K562 (cell line): ENCODE measurements around the gene CACNB1. TPM values are rescaled to one million over a fixed set of nuclear protein-coding genes. Genes with fewer than 3 reads are reported as not detected.

ENCODE experiments used
- ATAC-seq: fragments of 200-7000 bp; cut with Tn5 transposase; 3 replicates; pipeline ENCODE4 v1.9.1; 2020; ENCODE audit warnings: moderate library complexity
- BruUV-seq: library from RNA; stranded (reverse); fragments of 400-500 nt; replicated peaks from 2 replicates; lab custom pipeline; 2021; lab: Mats Ljungman, UMichigan
- CTCF ChIA-PET: fragments of 300-600 bp; formaldehyde crosslinking; extraction: SDS; loops from one replicate; lab custom pipeline; 2021; ENCODE audit warnings: low intra/inter-chr PET ratio; lab: Yijun Ruan, JAX
- POLR2A ChIA-PET: fragments of 300-600, 350-650 bp; sonication (Branson Sonifier 250); formaldehyde crosslinking; extraction: SDS; loops from one replicate; lab custom pipeline; 2021; ENCODE audit warnings: antibody characterized with exemption, inconsistent platforms; lab: Yijun Ruan, JAX
- DNase-seq, 4 experiments: peaks; one replicate each; pipeline versions ENCODE4 v3.0.0 to v3.0.0-alpha.2; 2011 to 2018; ENCODE audit warnings: low spot score in 3 of 4, mixed read lengths in 3 of 4; ENCODE audit errors: extremely low read depth in 1 of 4
- FAIRE-seq: peaks from 2 replicates; lab custom pipeline; 2011; peaks lifted over from hg19 to GRCh38; lab: Jason Lieb, UNC
- H2AFZ ChIP-seq: 2 replicates; pipeline ENCODE4 v1.6.0; 2011; ENCODE audit warnings: low read depth, low read length, control low read depth, inconsistent platforms
- H3K27ac ChIP-seq: fragments of 200-600 bp; 3 replicates; pipeline ENCODE4 v1.8.0; 2011; ENCODE audit warnings: low read depth, mild to moderate bottlenecking, control low read depth, inconsistent platforms, low read length, moderate library complexity, mixed read lengths; ENCODE audit errors: extremely low read depth
- H3K27me3 ChIP-seq, 2 experiments: fragments of 300-600 bp in 1 of 2; 2 replicates in 1 of 2; 3 replicates in 1 of 2; pipeline versions ENCODE4 v1.6.0 to v1.8.0; 2011; ENCODE audit warnings: inconsistent platforms in 2 of 2, low read length in 2 of 2, mild to moderate bottlenecking in 1 of 2, mixed read lengths in 1 of 2, moderate library complexity in 1 of 2; ENCODE audit not compliant: control insufficient read depth in 2 of 2, insufficient read depth in 2 of 2
- H3K36me3 ChIP-seq: fragments of 300-600 bp; 3 replicates; pipeline ENCODE4 v1.8.0; 2011; ENCODE audit warnings: mild to moderate bottlenecking, low read length, inconsistent platforms; ENCODE audit not compliant: control insufficient read depth, insufficient read depth
- H3K4me1 ChIP-seq, 2 experiments: fragments of 200-600 bp in 1 of 2; replicated peaks in 1 of 2; 2 replicates in 1 of 2; 3 replicates in 1 of 2; pipeline versions ENCODE4 v1.5.1 to v1.8.0; 2011; ENCODE audit warnings: inconsistent platforms in 2 of 2, low read length in 2 of 2, mild to moderate bottlenecking in 1 of 2, mixed read lengths in 1 of 2, moderate library complexity in 1 of 2; ENCODE audit not compliant: control insufficient read depth in 2 of 2, insufficient read depth in 2 of 2
- H3K4me2 ChIP-seq: 2 replicates; pipeline ENCODE4 v1.6.1; 2011; ENCODE audit warnings: low read length, control low read depth, inconsistent platforms, mixed read lengths; ENCODE audit not compliant: insufficient read depth
- H3K4me3 ChIP-seq: fragments of 200-600 bp; sonication (generic), shearing (Covaris generic); 2 replicates; pipeline ENCODE4 v1.5.1; 2016; ENCODE audit warnings: control low read depth, inconsistent platforms
- H3K79me2 ChIP-seq: fragments of 200-600 bp; 3 replicates; pipeline ENCODE4 v1.8.0; 2011; ENCODE audit warnings: low read length, inconsistent platforms; ENCODE audit not compliant: control insufficient read depth, insufficient read depth
- H3K9ac ChIP-seq, 2 experiments: 2 replicates each; pipeline versions ENCODE4 v1.6.0 to v1.6.1; 2011; ENCODE audit warnings: low read depth in 2 of 2, low read length in 2 of 2, control low read depth in 1 of 2, inconsistent platforms in 1 of 2, mild to moderate bottlenecking in 1 of 2, mixed read lengths in 1 of 2; ENCODE audit not compliant: insufficient read depth in 1 of 2
- H3K9me1 ChIP-seq: one replicate; pipeline ENCODE4 v1.6.0; 2011; ENCODE audit warnings: inconsistent platforms, mild to moderate bottlenecking, low read length, moderate library complexity; ENCODE audit not compliant: control insufficient read depth, insufficient read depth
- H3K9me3 ChIP-seq: replicated peaks from 2 replicates; pipeline ENCODE4 v1.5.1; 2011; ENCODE audit warnings: low read depth, low read length, inconsistent platforms; ENCODE audit not compliant: control insufficient read depth, insufficient read depth
- H4K20me1 ChIP-seq: replicated peaks from 2 replicates; pipeline ENCODE4 v1.6.1; 2011; ENCODE audit warnings: low read length, inconsistent platforms, mixed read lengths; ENCODE audit not compliant: control insufficient read depth, insufficient read depth
- ARID2 ChIP-seq: fragments of 450-650 bp; IDR thresholded peaks from 2 replicates; pipeline ENCODE4 v1.6.1; 2017; ENCODE audit warnings: antibody characterized with exemption, mild to moderate bottlenecking
- EGR1 ChIP-seq: fragments of 450-650 bp; conservative IDR thresholded peaks from 2 replicates; pipeline ENCODE4 v1.6.1; 2017; ENCODE audit warnings: mild to moderate bottlenecking
- GATAD2A ChIP-seq: fragments of 450-650 bp; IDR thresholded peaks from 2 replicates; pipeline ENCODE4 v1.6.1; 2017
- ILF3 ChIP-seq: fragments of 450-650 bp; IDR thresholded peaks from 2 replicates; pipeline ENCODE4 v1.6.1; 2018; ENCODE audit warnings: antibody characterized with exemption, mild to moderate bottlenecking, moderate library complexity, borderline replicate concordance
- TCF7L2 ChIP-seq: fragments of 150-350 bp; IDR thresholded peaks from 2 replicates; pipeline ENCODE4 v1.6.1; 2016; ENCODE audit warnings: low read depth, mild to moderate bottlenecking, low read length, moderate library complexity
- WGBS: fragments of 100-300 bp; shearing (Covaris generic); methylation state at CpG from one replicate; pipeline ENCODE4 v1.1.6; 2016; ENCODE audit warnings: low coverage, mixed read lengths; ENCODE audit not compliant: insufficient coverage; ENCODE audit errors: missing lambda C conversion rate; 5-methylcytosine and 5-hydroxymethylcytosine counted together
- in situ Hi-C: fragments of 300-500 bp; cut with MboI; formaldehyde crosslinking; loops from 4 replicates; pipeline ENCODE4 v1.15.0; 2018; ENCODE audit warnings: inconsistent platforms, mixed read lengths
- intact Hi-C: fragments of 100-400 bp; cut with micrococcal nuclease; formaldehyde crosslinking; loops from 2 replicates; pipeline ENCODE4 v1.14.2; 2022
- polyA plus RNA-seq, 8 experiments: library from polyadenylated mRNA; depleted of rRNA in 4 of 8; stranded (reverse) in 5 of 8; unstranded in 3 of 8; fragments of >200 nt; fragmentation: Nextera tagmentation in 2 of 8; fragmentation: Illumina TruSeq in 1 of 8; extraction: Ambion mirVana in 2 of 8; extraction: Trizol in 1 of 8; gene quantifications; 2 replicates each; pipeline versions ENCODE4 v1.2.1 to v1.2.3, GENCODE V29; 2011 to 2014; ENCODE audit warnings: inconsistent platforms in 1 of 8, missing spikeins in 1 of 8
- total RNA-seq, 7 experiments: library from RNA; depleted of rRNA in 6 of 7; stranded (reverse); fragments of >200 nt in 6 of 7; fragmentation: Illumina TruSeq in 2 of 7; extraction: Trizol in 2 of 7; gene quantifications; 2 replicates each; pipeline versions ENCODE4 v1.2.1 to v1.2.3, GENCODE V29; 2011 to 2021; ENCODE audit warnings: low replicate concordance in 1 of 7
- TF ChIP-seq, protein P1 (sequence below): sonication (generic); formaldehyde crosslinking; IDR thresholded peaks from 2 replicates; pipeline ENCODE4 v1.8.0; 2022; ENCODE audit warnings: missing genetic modification reagents, mild to moderate bottlenecking, borderline replicate concordance
- TF ChIP-seq, protein P2 (sequence below): fragments of 450-650 bp; IDR thresholded peaks from 2 replicates; pipeline ENCODE4 v1.6.1; 2018; ENCODE audit warnings: mild to moderate bottlenecking, low read depth; ENCODE audit not compliant: partially characterized antibody

CACNB1 gene
- total and polyA plus RNA-seq, 9 of the 15 experiments (the other 6 are each of a cell fraction or from before 2014, with no cell fraction given) = 0.08 to 7.4 (median 3.0) TPM

DNA sequence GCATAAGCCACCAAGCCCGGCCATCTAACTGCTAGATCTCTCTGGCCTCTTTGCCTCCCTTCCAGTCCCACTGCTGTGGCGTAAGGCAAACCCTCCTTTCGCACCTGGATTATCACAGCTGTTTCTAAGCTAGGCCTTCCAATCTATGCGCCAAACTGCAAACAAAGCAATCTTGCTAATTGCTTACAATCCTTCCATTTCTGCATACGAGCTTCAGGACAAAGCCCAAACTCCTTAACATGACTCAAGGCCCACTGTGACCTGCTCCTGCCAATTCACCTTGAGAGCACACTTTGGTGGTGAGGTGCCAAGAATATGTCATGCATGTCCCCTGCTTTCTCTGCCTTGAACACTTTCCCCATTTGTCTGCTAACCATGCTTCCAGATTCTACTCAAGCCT, 25.5 kb downstream of the CACNB1 start:
- H3K9ac ChIP-seq = no peak overlapping the region
- peaks cover 5% of the 10 kb centered on the region for H3K9me1 ChIP-seq
- H4K20me1 ChIP-seq = peaks cover 6% of the 10 kb centered on the region
- H3K79me2 ChIP-seq = no peaks in the 10 kb centered on the region
- ATAC-seq (no peak), FAIRE-seq (no peak), DNase-seq (no peak)
- peaks cover 6% of the 10 kb centered on the region; the same call in 2 of the 3 replicates for H3K36me3 ChIP-seq
- CTCF ChIA-PET = no interaction called here
- no peaks in the 10 kb centered on the region for H3K27me3 ChIP-seq
- in situ Hi-C loops = no loop called here
- no peak overlapping the region for H3K27ac ChIP-seq
- intact Hi-C loops = no loop called here
- H3K9me3 ChIP-seq = no peaks in the 10 kb centered on the region
- WGBS = 64% methylated on average over 5 of the region's 5 CpGs
- no TSS peak for BruUV-seq
- POLR2A ChIA-PET = no interaction called here
- peaks cover 7 to 28% of the 10 kb centered on the region in 2 experiments for H3K4me1 ChIP-seq
- TF ChIP-seq, protein P1, sequence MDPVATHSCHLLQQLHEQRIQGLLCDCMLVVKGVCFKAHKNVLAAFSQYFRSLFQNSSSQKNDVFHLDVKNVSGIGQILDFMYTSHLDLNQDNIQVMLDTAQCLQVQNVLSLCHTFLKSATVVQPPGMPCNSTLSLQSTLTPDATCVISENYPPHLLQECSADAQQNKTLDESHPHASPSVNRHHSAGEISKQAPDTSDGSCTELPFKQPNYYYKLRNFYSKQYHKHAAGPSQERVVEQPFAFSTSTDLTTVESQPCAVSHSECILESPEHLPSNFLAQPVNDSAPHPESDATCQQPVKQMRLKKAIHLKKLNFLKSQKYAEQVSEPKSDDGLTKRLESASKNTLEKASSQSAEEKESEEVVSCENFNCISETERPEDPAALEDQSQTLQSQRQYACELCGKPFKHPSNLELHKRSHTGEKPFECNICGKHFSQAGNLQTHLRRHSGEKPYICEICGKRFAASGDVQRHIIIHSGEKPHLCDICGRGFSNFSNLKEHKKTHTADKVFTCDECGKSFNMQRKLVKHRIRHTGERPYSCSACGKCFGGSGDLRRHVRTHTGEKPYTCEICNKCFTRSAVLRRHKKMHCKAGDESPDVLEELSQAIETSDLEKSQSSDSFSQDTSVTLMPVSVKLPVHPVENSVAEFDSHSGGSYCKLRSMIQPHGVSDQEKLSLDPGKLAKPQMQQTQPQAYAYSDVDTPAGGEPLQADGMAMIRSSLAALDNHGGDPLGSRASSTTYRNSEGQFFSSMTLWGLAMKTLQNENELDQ (CRISPR knock-in tag) = no peak
- TF ChIP-seq TCF7L2 = no peak
- TF ChIP-seq, protein P2, sequence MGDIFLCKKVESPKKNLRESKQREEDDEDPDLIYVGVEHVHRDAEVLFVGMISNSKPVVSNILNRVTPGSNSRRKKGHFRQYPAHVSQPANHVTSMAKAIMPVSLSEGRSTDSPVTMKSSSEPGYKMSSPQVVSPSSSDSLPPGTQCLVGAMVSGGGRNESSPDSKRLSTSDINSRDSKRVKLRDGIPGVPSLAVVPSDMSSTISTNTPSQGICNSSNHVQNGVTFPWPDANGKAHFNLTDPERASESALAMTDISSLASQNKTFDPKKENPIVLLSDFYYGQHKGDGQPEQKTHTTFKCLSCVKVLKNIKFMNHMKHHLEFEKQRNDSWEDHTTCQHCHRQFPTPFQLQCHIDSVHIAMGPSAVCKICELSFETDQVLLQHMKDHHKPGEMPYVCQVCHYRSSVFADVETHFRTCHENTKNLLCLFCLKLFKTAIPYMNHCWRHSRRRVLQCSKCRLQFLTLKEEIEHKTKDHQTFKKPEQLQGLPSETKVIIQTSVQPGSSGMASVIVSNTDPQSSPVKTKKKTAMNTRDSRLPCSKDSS = no peak
- TF ChIP-seq EGR1 = no peak
- TF ChIP-seq GATAD2A = no peak
- no peak for TF ChIP-seq ARID2
- no peak for TF ChIP-seq ILF3
- H3K4me2 ChIP-seq = no peak overlapping the region
- no peak overlapping the region for H2AFZ ChIP-seq
- no peak overlapping the region for H3K4me3 ChIP-seq
